ENCODE measurements around the gene FOXP1. TPM values are rescaled to one million over a fixed set of nuclear protein-coding genes. Genes with fewer than 3 reads are reported as not detected.

The FOXP1 gene
- total RNA-seq, 4 donors from 2014 or later: 49.8 to 157 (median 71.9) TPM

DNA sequence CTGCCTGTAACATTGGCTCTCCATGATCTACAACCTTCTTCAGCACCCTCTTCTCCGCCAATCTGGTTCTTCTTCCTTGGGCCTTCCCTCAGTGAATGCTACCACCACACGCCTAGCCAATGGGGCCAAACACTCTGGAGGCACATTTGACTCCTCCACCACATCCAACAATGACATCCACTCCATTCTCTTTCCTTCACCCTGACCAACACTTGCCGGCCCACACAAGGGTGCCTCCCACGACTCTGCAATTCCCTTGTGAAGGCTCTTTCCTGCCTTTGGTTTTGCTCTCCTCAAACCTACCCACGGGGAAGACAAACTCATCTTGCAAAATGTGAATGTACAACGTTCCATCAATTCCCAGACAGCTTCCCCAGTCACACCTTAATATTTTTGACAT lies 263.8 kb downstream of the FOXP1 start:
- Histone ChIP-seq H3K4me3 (no peak overlapping the region), H3K27ac (no peak overlapping the region), H3K36me3 (no peaks in the 10 kb centered on the region), H3K9me3 (no peaks in the 10 kb centered on the region), H3K27me3 (no peaks in the 10 kb centered on the region), H3K4me1 (no peaks in the 10 kb centered on the region)
- DNase-seq (ENCODE audit: low spot score in 2 of 2): no peak
- 91% methylated on average over 6 of the region's 6 CpGs for WGBS
- no peak for TF ChIP-seq POLR2A (IDR thresholded peaks at IDR 0.05)
- no peak for TF ChIP-seq EP300 (IDR thresholded peaks at IDR 0.05)
- TF ChIP-seq, protein P1, sequence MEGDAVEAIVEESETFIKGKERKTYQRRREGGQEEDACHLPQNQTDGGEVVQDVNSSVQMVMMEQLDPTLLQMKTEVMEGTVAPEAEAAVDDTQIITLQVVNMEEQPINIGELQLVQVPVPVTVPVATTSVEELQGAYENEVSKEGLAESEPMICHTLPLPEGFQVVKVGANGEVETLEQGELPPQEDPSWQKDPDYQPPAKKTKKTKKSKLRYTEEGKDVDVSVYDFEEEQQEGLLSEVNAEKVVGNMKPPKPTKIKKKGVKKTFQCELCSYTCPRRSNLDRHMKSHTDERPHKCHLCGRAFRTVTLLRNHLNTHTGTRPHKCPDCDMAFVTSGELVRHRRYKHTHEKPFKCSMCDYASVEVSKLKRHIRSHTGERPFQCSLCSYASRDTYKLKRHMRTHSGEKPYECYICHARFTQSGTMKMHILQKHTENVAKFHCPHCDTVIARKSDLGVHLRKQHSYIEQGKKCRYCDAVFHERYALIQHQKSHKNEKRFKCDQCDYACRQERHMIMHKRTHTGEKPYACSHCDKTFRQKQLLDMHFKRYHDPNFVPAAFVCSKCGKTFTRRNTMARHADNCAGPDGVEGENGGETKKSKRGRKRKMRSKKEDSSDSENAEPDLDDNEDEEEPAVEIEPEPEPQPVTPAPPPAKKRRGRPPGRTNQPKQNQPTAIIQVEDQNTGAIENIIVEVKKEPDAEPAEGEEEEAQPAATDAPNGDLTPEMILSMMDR (IDR thresholded peaks at IDR 0.05): no peak
- no peak for TF ChIP-seq POLR2AphosphoS5 (IDR thresholded peaks at IDR 0.05)

DNA sequence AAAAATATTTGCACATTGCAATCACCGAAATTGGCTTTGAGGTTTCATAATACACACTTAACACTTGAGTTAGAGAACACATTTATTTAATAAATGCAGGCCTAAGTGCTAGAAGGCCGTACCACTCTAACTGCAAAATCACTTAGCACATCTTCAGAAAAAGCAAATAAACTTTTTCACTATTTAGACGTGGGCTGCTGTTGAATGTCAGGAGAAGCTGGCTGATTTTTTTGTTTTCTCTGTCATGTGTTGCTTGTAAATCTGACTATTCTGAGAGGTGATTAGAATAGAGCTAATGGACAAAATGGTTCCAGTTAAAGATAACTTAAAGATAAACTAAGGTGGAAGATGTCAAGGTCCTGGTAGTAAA lies 265.1 kb downstream of the FOXP1 start:
- H3K27me3 ChIP-seq: no peaks in the 10 kb centered on the region
- H3K27ac ChIP-seq: no peak overlapping the region
- no peak for DNase-seq (ENCODE audit: low spot score in 2 of 2)
- no peak overlapping the region for H3K4me3 ChIP-seq
- no peaks in the 10 kb centered on the region for H3K4me1 ChIP-seq
- WGBS: 64% methylated on average over 3 of the region's 3 CpGs
- H3K9me3 ChIP-seq: no peaks in the 10 kb centered on the region
- no peak for TF ChIP-seq EP300 (IDR thresholded peaks at IDR 0.05)
- TF ChIP-seq, protein P1 (IDR thresholded peaks at IDR 0.05): no peak
- TF ChIP-seq POLR2A (IDR thresholded peaks at IDR 0.05): no peak
- no peak for TF ChIP-seq POLR2AphosphoS5 (IDR thresholded peaks at IDR 0.05)
- H3K36me3 ChIP-seq: no peaks in the 10 kb centered on the region

DNA sequence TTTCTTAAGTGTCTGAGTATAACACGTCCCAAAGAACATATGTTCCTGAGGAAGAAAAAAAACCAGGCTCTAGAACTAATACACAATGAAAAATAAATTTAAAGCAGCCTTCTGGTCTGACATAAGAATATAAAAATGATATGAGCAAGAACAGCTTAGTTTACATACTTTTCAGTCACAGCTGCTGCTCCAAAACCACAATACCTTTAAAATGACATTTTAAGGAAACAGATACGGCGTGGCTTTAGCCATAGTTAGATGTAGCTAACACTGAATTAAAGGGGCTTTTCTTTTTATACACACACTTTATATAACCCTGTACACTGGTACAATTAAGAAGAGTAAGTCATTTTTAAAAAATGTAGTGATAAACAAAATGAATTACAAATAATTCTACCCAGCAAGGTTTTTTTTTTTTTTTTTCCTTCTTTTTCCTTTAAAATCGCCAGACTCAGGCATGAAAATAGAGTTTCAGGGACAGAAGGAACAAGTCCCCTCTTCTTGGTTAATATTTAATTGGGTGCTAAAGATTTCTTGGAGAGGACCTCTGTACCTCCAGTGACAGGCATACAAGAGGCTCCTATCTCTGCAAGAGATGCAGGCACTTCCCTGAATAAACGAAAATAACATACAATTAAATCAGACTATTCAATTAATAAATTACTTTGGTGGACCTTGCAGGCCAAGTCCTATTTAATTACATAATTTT lies 265.6 kb downstream of the FOXP1 start:
- H3K4me1 ChIP-seq: no peaks in the 10 kb centered on the region
- no peak for TF ChIP-seq POLR2A (IDR thresholded peaks at IDR 0.05)
- TF ChIP-seq EP300 (IDR thresholded peaks at IDR 0.05): no peak
- TF ChIP-seq, protein P1 (IDR thresholded peaks at IDR 0.05): no peak
- no peaks in the 10 kb centered on the region for H3K9me3 ChIP-seq
- no peaks in the 10 kb centered on the region for H3K27me3 ChIP-seq
- WGBS: 89% methylated on average over 5 of the region's 5 CpGs
- no peaks in the 10 kb centered on the region for H3K36me3 ChIP-seq
- H3K27ac ChIP-seq: no peak overlapping the region
- DNase-seq (ENCODE audit: low spot score in 2 of 2): no peak
- H3K4me3 ChIP-seq: no peak overlapping the region

DNA sequence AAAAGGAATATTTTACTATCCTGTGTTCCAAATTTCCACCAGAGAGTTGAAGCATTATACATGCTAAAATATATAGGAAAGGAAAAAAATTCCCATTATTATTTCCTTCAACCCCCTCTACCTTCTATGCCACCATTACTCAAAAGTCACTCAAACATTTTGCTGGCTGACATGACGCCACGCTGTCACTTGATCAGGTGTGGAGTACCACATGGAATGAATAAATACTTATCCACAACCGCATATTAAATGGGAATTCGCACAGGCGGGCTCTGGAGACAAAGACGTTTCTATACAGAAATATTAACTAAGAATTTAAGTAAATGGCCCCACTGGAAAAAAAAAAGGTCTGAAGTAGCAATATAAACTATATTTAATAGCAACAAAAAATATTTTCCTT lies 266.4 kb downstream of the FOXP1 start:
- H3K9me3 ChIP-seq: no peaks in the 10 kb centered on the region
- H3K4me1 ChIP-seq: no peaks in the 10 kb centered on the region
- H3K27ac ChIP-seq: no peak overlapping the region
- 96% methylated on average over 6 of the region's 6 CpGs for WGBS
- no peaks in the 10 kb centered on the region for H3K27me3 ChIP-seq
- DNase-seq (ENCODE audit: low spot score in 2 of 2): no peak
- H3K4me3 ChIP-seq: no peak overlapping the region
- TF ChIP-seq POLR2A (IDR thresholded peaks at IDR 0.05) (no peak), POLR2AphosphoS5 (IDR thresholded peaks at IDR 0.05) (no peak), EP300 (IDR thresholded peaks at IDR 0.05) (no peak)
- TF ChIP-seq, protein P1 (IDR thresholded peaks at IDR 0.05): no peak
- no peaks in the 10 kb centered on the region for H3K36me3 ChIP-seq

DNA sequence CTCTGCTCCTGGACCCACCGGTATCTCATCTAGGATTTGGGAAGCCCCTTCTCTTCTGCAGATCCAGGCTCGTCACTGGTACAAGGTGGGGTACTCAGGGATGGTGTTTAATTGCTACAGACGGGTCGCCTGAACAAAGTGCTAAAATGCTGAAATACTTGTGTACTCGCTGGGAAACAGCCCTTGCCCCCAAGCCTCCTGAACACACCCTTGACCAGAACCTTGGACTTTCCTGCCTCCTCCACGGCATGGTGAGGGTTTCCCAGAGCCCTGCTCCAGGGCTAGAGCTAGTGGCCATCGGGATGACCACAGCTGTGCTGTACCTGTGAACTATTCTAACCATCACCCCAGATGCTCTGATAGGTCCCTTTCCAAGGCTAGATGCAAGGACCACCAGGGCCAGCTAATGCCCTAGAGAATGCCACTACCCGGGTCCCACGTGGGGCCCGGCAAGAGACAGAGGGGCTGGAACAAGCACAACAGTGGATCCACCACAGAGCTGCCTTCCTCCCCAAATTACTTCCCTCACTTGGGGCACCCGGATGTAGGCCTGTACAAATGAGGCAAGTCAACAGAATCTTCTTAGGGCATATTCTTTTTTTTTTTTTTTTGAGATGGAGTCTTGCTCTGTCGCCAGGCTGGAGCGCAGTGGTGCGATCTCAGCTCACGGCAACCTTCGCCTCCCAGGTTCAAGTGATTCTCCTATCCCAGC lies 267.3 kb downstream of the FOXP1 start:
- H3K4me3 ChIP-seq: no peak overlapping the region
- H3K9me3 ChIP-seq: no peaks in the 10 kb centered on the region
- H3K27ac ChIP-seq: no peak overlapping the region
- no peaks in the 10 kb centered on the region for H3K27me3 ChIP-seq
- TF ChIP-seq EP300 (IDR thresholded peaks at IDR 0.05): no peak
- no peak for TF ChIP-seq POLR2A (IDR thresholded peaks at IDR 0.05)
- TF ChIP-seq, protein P1 (IDR thresholded peaks at IDR 0.05): no peak
- TF ChIP-seq POLR2AphosphoS5 (IDR thresholded peaks at IDR 0.05): no peak
- no peak for DNase-seq (ENCODE audit: low spot score in 2 of 2)
- no peaks in the 10 kb centered on the region for H3K4me1 ChIP-seq
- H3K36me3 ChIP-seq: no peaks in the 10 kb centered on the region
- WGBS: 95% methylated on average over 16 of the region's 16 CpGs
